Measurements from ENCODE around the gene FAM53B.

DNA sequence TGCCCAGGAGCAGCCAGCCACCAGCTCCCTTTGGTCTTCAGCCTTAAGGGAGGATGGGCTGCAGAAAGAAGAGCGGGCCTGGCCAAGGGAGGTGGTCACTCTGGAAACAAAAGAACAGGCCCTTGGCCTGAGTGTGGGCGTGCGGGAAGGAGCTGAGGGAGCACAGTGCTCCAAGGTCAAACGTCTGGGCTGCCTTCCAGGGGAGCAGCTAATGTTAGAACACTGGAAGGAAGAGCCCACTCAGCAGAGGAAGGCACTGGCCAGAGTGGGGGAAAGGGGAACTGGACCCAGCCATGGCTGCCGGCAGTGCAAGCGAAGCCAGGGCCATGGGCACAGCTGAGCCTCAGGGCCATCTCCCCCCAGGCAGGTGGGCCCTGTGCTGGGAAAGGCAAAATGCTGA lies 42.7 kb downstream of the FAM53B start:
- TF ChIP-seq, protein P1, sequence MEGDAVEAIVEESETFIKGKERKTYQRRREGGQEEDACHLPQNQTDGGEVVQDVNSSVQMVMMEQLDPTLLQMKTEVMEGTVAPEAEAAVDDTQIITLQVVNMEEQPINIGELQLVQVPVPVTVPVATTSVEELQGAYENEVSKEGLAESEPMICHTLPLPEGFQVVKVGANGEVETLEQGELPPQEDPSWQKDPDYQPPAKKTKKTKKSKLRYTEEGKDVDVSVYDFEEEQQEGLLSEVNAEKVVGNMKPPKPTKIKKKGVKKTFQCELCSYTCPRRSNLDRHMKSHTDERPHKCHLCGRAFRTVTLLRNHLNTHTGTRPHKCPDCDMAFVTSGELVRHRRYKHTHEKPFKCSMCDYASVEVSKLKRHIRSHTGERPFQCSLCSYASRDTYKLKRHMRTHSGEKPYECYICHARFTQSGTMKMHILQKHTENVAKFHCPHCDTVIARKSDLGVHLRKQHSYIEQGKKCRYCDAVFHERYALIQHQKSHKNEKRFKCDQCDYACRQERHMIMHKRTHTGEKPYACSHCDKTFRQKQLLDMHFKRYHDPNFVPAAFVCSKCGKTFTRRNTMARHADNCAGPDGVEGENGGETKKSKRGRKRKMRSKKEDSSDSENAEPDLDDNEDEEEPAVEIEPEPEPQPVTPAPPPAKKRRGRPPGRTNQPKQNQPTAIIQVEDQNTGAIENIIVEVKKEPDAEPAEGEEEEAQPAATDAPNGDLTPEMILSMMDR (conservative IDR thresholded peaks at IDR 0.05; ENCODE audit: low read length), result no peak
- no peak for TF ChIP-seq EZH2phosphoT487 (IDR thresholded peaks at IDR 0.05; ENCODE audit: borderline replicate concordance, low read depth, low read length)
